Activated CD8-positive, alpha-beta memory T cell treated with anti-CD3 and anti-CD28 coated beads, Interleukin-2, amount 50 U/mL, for 1 hour (primary cell): ENCODE measurements around the gene KIF1B.
"Not testable (repeated sequence)": the region's sequence is repeated elsewhere in the genome, so short reads cannot be mapped to it uniquely, and the experiment has no call there.

Source experiments
- DNase-seq: peaks from one replicate; pipeline ENCODE4 v3.0.0-alpha.2; 2020; ENCODE audit errors: extremely low read depth

The KIF1B gene

GRCh38 chr1:10426535-10426848, 216.1 kb downstream of the KIF1B start:
- DNase-seq, result not testable (repeated sequence)

GRCh38 chr1:10428984-10429383, 218.6 kb downstream of the KIF1B start:
- no peak for DNase-seq

DNA sequence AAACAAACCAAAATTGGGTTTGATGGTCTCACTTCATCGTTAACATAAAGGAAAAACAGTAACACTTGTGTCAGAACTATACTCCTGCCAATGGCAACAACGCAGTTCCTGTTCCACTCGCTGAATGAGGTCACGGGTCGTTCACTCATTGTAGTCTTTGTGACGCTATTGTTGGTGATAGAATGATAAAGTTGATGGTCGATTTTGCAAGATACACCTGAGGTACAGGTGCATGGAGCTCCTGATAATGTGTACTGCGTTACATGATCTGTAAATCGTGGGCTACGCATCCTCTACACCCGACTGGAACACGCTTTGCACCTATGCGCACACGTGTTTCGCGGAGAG, 219.5 kb downstream of the KIF1B start:
- DNase-seq, result no peak

GRCh38 chr1:10430216-10431069, 220.1 kb downstream of the KIF1B start, which contains the start of gene CENPS:
Gene CENPS, plus strand, starts transcription at chr1:10430433. Its CDS starts 85 bp downstream, at chr1:10430518.
- peak; percentile 61 for DNase-seq
